Ascending aorta (tissue), 2 donors: ENCODE data around the gene CNTNAP5. TPM values are rescaled to one million over a fixed set of nuclear protein-coding genes. Genes with fewer than 3 reads are reported as not detected.

Experiments
- DNase-seq, 2 donors: peaks; one replicate each; pipeline ENCODE4 v3.0.0-alpha.2; 2019; ENCODE audit warnings: low spot score in 2 of 2
- H3K27ac ChIP-seq, 2 donors: fragments of 200-600 bp; sonication (generic); one replicate each; pipeline ENCODE4 v1.5.1; 2016 to 2017; ENCODE audit warnings: mild to moderate bottlenecking in 1 of 2
- H3K27me3 ChIP-seq: fragments of 200-600 bp; sonication (generic); one replicate; pipeline ENCODE4 v1.5.1; 2017
- H3K36me3 ChIP-seq, 2 donors: fragments of 200-600 bp; sonication (generic); one replicate each; pipeline ENCODE4 v1.5.1; 2016
- H3K4me1 ChIP-seq, 2 donors: fragments of 200-600 bp; sonication (generic); one replicate each; pipeline ENCODE4 v1.5.1; 2016 to 2017; ENCODE audit warnings: mild to moderate bottlenecking in 1 of 2
- H3K4me3 ChIP-seq, 2 donors: fragments of 200-600 bp; sonication (generic); one replicate each; pipeline ENCODE4 v1.5.1; 2016 to 2017; ENCODE audit warnings: mild to moderate bottlenecking in 1 of 2
- H3K9me3 ChIP-seq, 2 donors: fragments of 200-600 bp; sonication (generic); one replicate each; pipeline ENCODE4 v1.5.1; 2016
- CTCF ChIP-seq, 3 experiments: fragments of 200-600 bp in 2 of 3; fragments of 450-650 bp in 1 of 3; sonication (generic) in 2 of 3; IDR thresholded peaks; one replicate each; pipeline ENCODE4 v1.5.1; 2016 to 2019; ENCODE audit warnings: antibody characterized with exemption in 3 of 3, mild to moderate bottlenecking in 1 of 3, moderate library complexity in 1 of 3
- intact Hi-C: fragments of 100-400 bp; cut with DNase I; formaldehyde crosslinking; loops from one replicate; pipeline ENCODE4 v1.15.1; 2023
- total RNA-seq: library from RNA; depleted of rRNA; stranded (reverse); fragments of >200 nt; gene quantifications from one replicate; pipeline ENCODE4 v1.1.0, GENCODE V29; 2016

The CNTNAP5 gene
- total RNA-seq, 1 donor from 2014 or later = not detected

- no peaks in the 10 kb centered on the region for H3K9me3 ChIP-seq
- H3K4me1 ChIP-seq = peaks cover 0 to 6% of the 10 kb centered on the region in 2 donors
- no peaks in the 10 kb centered on the region for H3K36me3 ChIP-seq
- no peak for DNase-seq
- H3K27ac ChIP-seq = no peak overlapping the region
- H3K4me3 ChIP-seq = no peak overlapping the region
- no peak for TF ChIP-seq CTCF (IDR thresholded peaks at IDR 0.05)
- no peaks in the 10 kb centered on the region for H3K27me3 ChIP-seq
- intact Hi-C loops = no loop called here
These were observed 510.7 kb downstream of the CNTNAP5 start for GRCh38 chr2:124535816-124536215.

GRCh38 chr2:124536591-124536990 lies 511.5 kb downstream of the CNTNAP5 start:
- TF ChIP-seq CTCF (IDR thresholded peaks at IDR 0.05) = no peak
- Histone ChIP-seq H3K27ac (no peak overlapping the region), H3K4me3 (no peak overlapping the region), H3K4me1 (peaks cover 0 to 6% of the 10 kb centered on the region in 2 donors), H3K27me3 (no peaks in the 10 kb centered on the region), H3K9me3 (no peaks in the 10 kb centered on the region), H3K36me3 (no peaks in the 10 kb centered on the region)
- no peak for DNase-seq
- intact Hi-C loops = no loop called here

GRCh38 chr2:124538549-124538948 lies 513.5 kb downstream of the CNTNAP5 start:
- Histone ChIP-seq H3K27ac (no peak overlapping the region), H3K27me3 (no peaks in the 10 kb centered on the region), H3K9me3 (no peaks in the 10 kb centered on the region), H3K4me1 (peaks cover 0 to 2% of the 10 kb centered on the region in 2 donors), H3K4me3 (no peak overlapping the region), H3K36me3 (no peaks in the 10 kb centered on the region)
- DNase-seq = no peak
- TF ChIP-seq CTCF (IDR thresholded peaks at IDR 0.05) = no peak
- intact Hi-C loops = no loop called here

- Histone ChIP-seq H3K4me3 (no peak overlapping the region), H3K27ac (no peak overlapping the region), H3K9me3 (no peaks in the 10 kb centered on the region), H3K4me1 (no peaks in the 10 kb centered on the region), H3K36me3 (no peaks in the 10 kb centered on the region), H3K27me3 (no peaks in the 10 kb centered on the region)
- TF ChIP-seq CTCF (IDR thresholded peaks at IDR 0.05) = no peak
- intact Hi-C loops = no loop called here
- no peak for DNase-seq
These were observed 515.7 kb downstream of the CNTNAP5 start for GRCh38 chr2:124540805-124541204.

- no peak for DNase-seq
- intact Hi-C loops = no loop called here
- Histone ChIP-seq H3K4me3 (no peak overlapping the region), H3K4me1 (no peaks in the 10 kb centered on the region), H3K9me3 (no peaks in the 10 kb centered on the region), H3K27ac (no peak overlapping the region), H3K36me3 (no peaks in the 10 kb centered on the region), H3K27me3 (no peaks in the 10 kb centered on the region)
- no peak for TF ChIP-seq CTCF (IDR thresholded peaks at IDR 0.05)
These were observed 518.0 kb downstream of the CNTNAP5 start for GRCh38 chr2:124542932-124543640.

- Histone ChIP-seq H3K4me1 (no peaks in the 10 kb centered on the region), H3K36me3 (no peaks in the 10 kb centered on the region), H3K27ac (no peak overlapping the region), H3K27me3 (no peaks in the 10 kb centered on the region), H3K9me3 (no peaks in the 10 kb centered on the region), H3K4me3 (no peak overlapping the region)
- TF ChIP-seq CTCF (IDR thresholded peaks at IDR 0.05) = no peak
- no peak for DNase-seq
- intact Hi-C loops = no loop called here
These were observed 522.6 kb downstream of the CNTNAP5 start for GRCh38 chr2:124547700-124548099.
